GM23338 (cell line): ENCODE measurements around the gene SYNPR. TPM values are rescaled to one million over a fixed set of nuclear protein-coding genes. Genes with fewer than 3 reads are reported as not detected.

Experiments
- ATAC-seq: fragments of 200-7000 bp; cut with Tn5 transposase; 3 replicates; pipeline ENCODE4 v1.9.1; 2020
- DNase-seq: peaks from one replicate; pipeline ENCODE4 v3.0.0-alpha.2; 2015; ENCODE audit warnings: low spot score
- H2AFZ ChIP-seq: fragments of 200-600 bp; sonication (generic); 2 replicates; pipeline ENCODE4 v1.8.0; 2016; ENCODE audit warnings: antibody characterized with exemption, mild to moderate bottlenecking, moderate library complexity
- H3F3A ChIP-seq: fragments of 200-600 bp; sonication (generic); replicated peaks from 2 replicates; pipeline ENCODE4 v1.8.0; 2017; ENCODE audit warnings: antibody characterized with exemption, mixed run types, low read depth
- H3K27ac ChIP-seq: fragments of 200-600 bp; sonication (generic); 2 replicates; pipeline ENCODE4 v1.6.1; 2016; ENCODE audit warnings: low read depth
- H3K27me3 ChIP-seq: fragments of 200-600 bp; sonication (generic); 2 replicates; pipeline ENCODE4 v1.8.0; 2016; ENCODE audit warnings: mild to moderate bottlenecking, mixed run types, moderate library complexity; ENCODE audit not compliant: insufficient read depth
- H3K36me3 ChIP-seq: fragments of 200-600 bp; sonication (generic); 2 replicates; pipeline ENCODE4 v1.8.0; 2016; ENCODE audit warnings: mild to moderate bottlenecking; ENCODE audit not compliant: insufficient read depth
- H3K4me1 ChIP-seq: fragments of 200-600 bp; sonication (generic); 2 replicates; pipeline ENCODE4 v1.8.0; 2016; ENCODE audit warnings: mild to moderate bottlenecking, moderate library complexity; ENCODE audit not compliant: insufficient read depth
- H3K4me2 ChIP-seq: fragments of 200-600 bp; sonication (generic); 2 replicates; pipeline ENCODE4 v1.7.1; 2017; ENCODE audit warnings: mixed run types
- H3K4me3 ChIP-seq: fragments of 200-600 bp; sonication (generic); 2 replicates; pipeline ENCODE4 v1.6.1; 2016; ENCODE audit warnings: mixed run types
- H3K79me2 ChIP-seq: fragments of 200-600 bp; sonication (generic); replicated peaks from 2 replicates; pipeline ENCODE4 v1.8.0; 2017; ENCODE audit warnings: mild to moderate bottlenecking; ENCODE audit not compliant: insufficient read depth
- H3K9me2 ChIP-seq: fragments of 200-600 bp; sonication (generic); 2 replicates; pipeline ENCODE4 v1.8.0; 2017; ENCODE audit not compliant: insufficient read depth
- H4K20me1 ChIP-seq: fragments of 200-600 bp; sonication (generic); replicated peaks from 2 replicates; pipeline ENCODE4 v1.8.0; 2017; ENCODE audit warnings: mild to moderate bottlenecking; ENCODE audit not compliant: insufficient read depth
- H3K27ac Mint-ChIP-seq: 2 replicates; pipeline ENCODE4 v1.8.0; 2020; ENCODE audit warnings: inconsistent platforms, mild to moderate bottlenecking, moderate library complexity, mixed read lengths
- H3K27me3 Mint-ChIP-seq: 3 replicates; pipeline ENCODE4 v1.8.0; 2022; ENCODE audit warnings: low read depth, mild to moderate bottlenecking, moderate library complexity, mixed read lengths, inconsistent platforms; ENCODE audit not compliant: insufficient read depth, poor library complexity
- H3K36me3 Mint-ChIP-seq: 3 replicates; pipeline ENCODE4 v1.8.0; 2021; ENCODE audit warnings: low read depth, mild to moderate bottlenecking, inconsistent platforms, moderate library complexity, mixed read lengths
- H3K4me1 Mint-ChIP-seq: 3 replicates; pipeline ENCODE4 v1.8.0; 2020; ENCODE audit warnings: mild to moderate bottlenecking, inconsistent platforms, mixed read lengths
- H3K4me3 Mint-ChIP-seq: 3 replicates; pipeline ENCODE4 v1.8.0; 2021; ENCODE audit warnings: moderate library complexity, mild to moderate bottlenecking, inconsistent platforms, mixed read lengths
- H3K9me3 Mint-ChIP-seq: 3 replicates; pipeline ENCODE4 v1.8.0; 2020; ENCODE audit warnings: moderate library complexity, mild to moderate bottlenecking, inconsistent platforms, mixed read lengths
- CTCF ChIP-seq, 2 experiments: fragments of 200-600 bp in 1 of 2; sonication (generic) in 1 of 2; conservative IDR thresholded peaks; 2 replicates each; pipeline versions ENCODE4 v1.5.1 to v1.6.1; 2016 to 2017; ENCODE audit warnings: antibody characterized with exemption in 2 of 2, low read depth in 2 of 2, mild to moderate bottlenecking in 2 of 2, moderate library complexity in 1 of 2
- EZH2 ChIP-seq: fragments of 200-600 bp; sonication (generic); IDR thresholded peaks from one replicate; pipeline ENCODE4 v1.8.0; 2017; ENCODE audit warnings: antibody characterized with exemption, mild to moderate bottlenecking, low read depth; ENCODE audit not compliant: unreplicated experiment
- EZH2phosphoT487 ChIP-seq: fragments of 200-600 bp; sonication (generic); IDR thresholded peaks from one replicate; pipeline ENCODE4 v1.8.1; 2018; ENCODE audit warnings: antibody characterized with exemption; ENCODE audit not compliant: unreplicated experiment
- JUNB ChIP-seq: IDR thresholded peaks from one replicate; pipeline ENCODE4 v1.6.1; 2016; ENCODE audit warnings: antibody characterized with exemption; ENCODE audit not compliant: unreplicated experiment
- NANOG ChIP-seq: IDR thresholded peaks from 2 replicates; pipeline ENCODE4 v1.6.1; 2016; ENCODE audit warnings: antibody characterized with exemption, borderline replicate concordance
- POLR2AphosphoS5 ChIP-seq: IDR thresholded peaks from 2 replicates; pipeline ENCODE4 v1.6.1; 2016; ENCODE audit warnings: antibody characterized with exemption, low read depth
- STAT1 ChIP-seq: IDR thresholded peaks from one replicate; pipeline ENCODE4 v1.6.1; 2016; ENCODE audit warnings: antibody characterized with exemption; ENCODE audit not compliant: unreplicated experiment
- ZNF331 ChIP-seq: fragments of 250-450 bp; sonication (Bioruptor Pico); IDR thresholded peaks from 2 replicates; pipeline ENCODE4 v1.5.0; 2020; ENCODE audit warnings: low read depth, mild to moderate bottlenecking, moderate library complexity
- long read RNA-seq: library from polyadenylated mRNA; unstranded; transcript quantifications from one replicate; pipeline ENCODE4 v2.0.0, GENCODE V29; 2020; ENCODE audit not compliant: unreplicated experiment
- polyA plus RNA-seq: library from polyadenylated mRNA; unstranded; fragments of >200 nt; fragmentation: Nextera tagmentation; extraction: Ambion mirVana; gene quantifications from 2 replicates; pipeline ENCODE4 v1.2.1, GENCODE V29; 2016
- total RNA-seq: library from RNA; depleted of rRNA; stranded (reverse); fragments of >200 nt; shearing (Covaris generic); gene quantifications from 2 replicates; pipeline ENCODE4 v1.2.3, GENCODE V29; 2014; rRNA removed

The SYNPR gene
- 0.38 and 2.6 TPM in 2 replicates for total RNA-seq
- 0.55 and 1.0 TPM in 2 replicates for polyA plus RNA-seq
- long read RNA-seq, partial matches to known transcripts, result 0 of 1 reads
- long read RNA-seq, other reads (novel, unspliced or antisense), result 1 of 1 reads

- H3K79me2 ChIP-seq, result no peaks in the 10 kb centered on the region
- H3K4me1 ChIP-seq, result peaks cover 19% of the 10 kb centered on the region
- no peak within 1 kb of the TSS for H3K27ac ChIP-seq
- peak; percentile 88 for DNase-seq
- no peak for TF ChIP-seq EZH2phosphoT487
- 0 out of 4 replicates have a peak, but pooled peaks of 1 of the 2 experiments have one; percentile 10 for TF ChIP-seq CTCF (conservative IDR thresholded peaks at IDR 0.05; ENCODE audit: low read depth in 2 of 2)
- peak; percentile 42; the same call in 1 of the 2 replicates for TF ChIP-seq POLR2AphosphoS5
- no peak for TF ChIP-seq STAT1
- TF ChIP-seq EZH2, result peak; percentile 72
- H3K9me2 ChIP-seq, result no peaks in the 10 kb centered on the region
- peaks cover 59% of the 10 kb centered on the region for H3K27me3 ChIP-seq
- H3K4me2 ChIP-seq, result peak within 1 kb of the TSS; percentile 100
- H3K36me3 Mint-ChIP-seq, result no peaks in the 10 kb centered on the region; the same call in 2 of the 3 replicates
- H3K27me3 Mint-ChIP-seq, result peaks cover 45% of the 10 kb centered on the region
- no peak within 1 kb of the TSS for H3K27ac Mint-ChIP-seq
- no peaks in the 10 kb centered on the region; the same call in 1 of the 2 replicates for H3F3A ChIP-seq
- peak within 1 kb of the TSS; percentile 78 for H3K4me3 Mint-ChIP-seq
- H3K4me3 ChIP-seq, result peak within 1 kb of the TSS; percentile 96
- H3K36me3 ChIP-seq, result no peaks in the 10 kb centered on the region
- H2AFZ ChIP-seq, result peak within 1 kb of the TSS; percentile 98
- peak; percentile 97 for ATAC-seq
- peaks cover 11% of the 10 kb centered on the region; the same call in 2 of the 3 replicates for H3K4me1 Mint-ChIP-seq
- peaks cover 11% of the 10 kb centered on the region for H4K20me1 ChIP-seq
- no peaks in the 10 kb centered on the region for H3K9me3 Mint-ChIP-seq
Measured at GRCh38 chr3:63278171-63279004, at the start of gene SYNPR. Gene SYNPR, plus strand, starts transcription at chr3:63278308.

- ATAC-seq (peak; percentile 75), DNase-seq (peak; percentile 81)
- Histone ChIP-seq H3K4me1 (peaks cover 16% of the 10 kb centered on the region), H4K20me1 (no peaks in the 10 kb centered on the region), H3K27me3 (no peaks in the 10 kb centered on the region), H3K9me2 (0 out of 2 replicates have a peak, but pooled peaks cover 4% of the 10 kb centered on the region), H3K4me2 (no peak overlapping the region), H3K79me2 (no peaks in the 10 kb centered on the region), H3F3A (no peaks in the 10 kb centered on the region), H3K4me3 (no peak overlapping the region), H3K27ac (no peak overlapping the region), H2AFZ (no peak overlapping the region), H3K36me3 (no peaks in the 10 kb centered on the region)
- TF ChIP-seq CTCF (conservative IDR thresholded peaks at IDR 0.05; ENCODE audit: low read depth in 2 of 2), result peak; percentile 69 to 77
- 0 out of 2 replicates have a peak, but pooled peaks have one; percentile 38 for TF ChIP-seq ZNF331 (CRISPR knock-in tag)
- TF ChIP-seq JUNB, result no peak
- TF ChIP-seq NANOG, result no peak
- Mint-ChIP-seq H3K4me3 (no peak overlapping the region), H3K27me3 (no peaks in the 10 kb centered on the region), H3K4me1 (peaks cover 17% of the 10 kb centered on the region), H3K36me3 (no peaks in the 10 kb centered on the region), H3K27ac (peak overlapping the region; percentile 69), H3K9me3 (no peaks in the 10 kb centered on the region)
Measured at GRCh38 chr3:63228677-63229076, 49.4 kb upstream of the SYNPR start.
